NCI-H748 (cell line): ENCODE measurements around the gene CPXM2.

ENCODE experiments used
- DNase-seq: peaks from one replicate; lab custom pipeline; 2025; ENCODE audit not compliant: unreplicated experiment; lab: John Stamatoyannopoulos, UW

Gene CPXM2

DNA sequence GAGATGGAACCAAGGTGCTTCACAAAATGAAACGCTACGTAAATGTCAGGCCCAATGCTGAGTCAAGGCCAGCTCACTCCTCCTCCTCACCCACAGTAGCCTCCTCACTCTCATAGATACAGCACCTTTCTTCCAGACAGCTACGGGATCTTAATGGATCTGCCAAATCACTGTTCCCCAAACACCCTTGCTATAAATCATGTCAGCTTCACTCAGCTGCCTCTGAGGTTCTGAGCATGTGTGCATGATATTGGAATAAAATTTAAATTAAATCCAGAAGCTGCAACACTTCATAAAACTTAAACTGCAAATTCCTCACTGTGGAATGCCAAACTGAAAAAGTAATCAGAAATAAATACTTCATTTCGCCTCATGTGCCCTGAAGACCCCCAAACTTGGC, 14.7 kb upstream of the CPXM2 start:
- DNase-seq = no peak

DNA sequence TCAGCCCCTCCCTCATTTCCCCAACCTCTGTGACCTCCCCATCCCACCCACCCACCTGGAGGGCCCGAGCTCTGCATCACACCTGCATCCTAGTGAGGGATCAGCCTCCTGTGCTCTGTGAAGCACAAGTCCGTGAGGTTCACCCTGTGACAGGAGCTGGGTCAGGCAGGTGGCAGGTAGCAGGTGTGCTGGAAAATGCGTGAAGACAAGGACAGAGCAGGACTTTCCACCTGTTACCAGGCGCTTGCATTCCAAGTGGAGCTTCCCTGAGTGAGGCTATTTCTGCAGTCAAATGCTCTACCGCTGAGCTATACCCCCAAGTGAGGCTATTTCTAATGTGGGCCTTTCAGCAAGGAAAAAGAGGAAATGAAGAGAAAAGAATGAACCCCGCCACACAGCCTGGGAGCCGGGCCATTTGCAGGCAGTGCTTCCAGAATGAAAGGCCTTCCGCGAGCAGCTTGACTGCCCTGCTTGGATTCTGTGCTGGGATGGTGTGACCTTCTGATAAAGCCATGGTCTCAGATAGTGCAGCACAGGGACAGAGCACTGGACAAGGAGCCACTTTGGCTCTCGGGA, 13.3 kb upstream of the CPXM2 start:
- DNase-seq = no peak

DNA sequence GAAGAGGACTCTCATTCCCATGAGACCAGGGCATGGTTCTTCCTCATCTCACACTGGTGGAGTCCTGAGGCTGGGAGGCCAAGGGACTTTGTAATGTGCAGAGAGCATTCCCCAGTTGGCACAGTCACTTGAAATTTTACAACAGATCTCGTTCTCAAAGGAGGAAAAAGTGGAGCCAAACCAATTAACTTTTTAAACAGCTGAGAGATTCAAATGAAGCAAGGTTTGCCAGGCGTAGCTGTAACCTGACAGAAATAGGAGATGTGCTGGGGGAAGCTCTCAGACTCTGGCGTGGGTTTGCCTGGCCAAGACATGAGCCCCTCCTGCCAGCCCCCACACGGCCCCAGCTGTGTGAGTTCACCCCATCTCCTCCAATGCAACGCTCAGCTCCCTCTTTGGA, 12.0 kb upstream of the CPXM2 start:
- DNase-seq = no peak

DNA sequence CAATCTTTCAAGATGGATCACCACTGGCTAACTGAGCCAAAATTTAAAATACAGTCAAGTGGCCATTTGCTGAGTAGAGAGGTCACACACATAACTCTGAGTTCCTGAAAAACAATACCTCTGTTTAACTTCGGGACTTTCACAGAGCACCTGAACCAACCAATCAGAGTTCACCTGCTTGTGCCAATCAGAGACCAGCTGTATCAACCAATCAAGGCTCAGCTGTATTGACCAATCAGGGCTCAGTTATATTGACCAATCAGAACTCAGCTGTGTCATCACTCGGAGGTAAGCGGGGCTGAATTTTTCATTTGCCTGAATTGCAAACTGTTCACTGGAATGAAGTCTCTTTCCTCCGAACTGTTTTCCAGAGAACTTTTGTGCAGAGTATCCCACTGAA, 10.0 kb upstream of the CPXM2 start:
- no peak for DNase-seq

DNA sequence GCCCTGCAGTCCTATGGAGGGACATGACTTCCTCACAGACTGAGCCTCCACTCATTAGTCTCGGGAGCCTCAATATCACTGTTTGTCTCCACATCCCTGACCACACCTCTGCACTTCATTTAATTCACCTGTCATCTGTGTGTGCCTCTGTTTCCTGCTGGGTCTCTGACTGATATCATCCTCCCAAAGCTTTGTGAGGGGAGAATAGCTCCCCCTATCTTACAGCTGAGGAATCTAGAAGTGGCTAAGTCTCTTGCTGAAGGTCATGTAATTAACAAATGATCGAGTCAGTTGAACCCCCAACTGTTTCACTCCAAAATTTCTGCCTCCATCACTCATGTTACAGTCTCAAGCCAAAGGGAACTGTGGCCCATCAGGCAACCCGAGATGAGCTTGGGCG, 5.5 kb upstream of the CPXM2 start:
- DNase-seq = peak; percentile 29

DNA sequence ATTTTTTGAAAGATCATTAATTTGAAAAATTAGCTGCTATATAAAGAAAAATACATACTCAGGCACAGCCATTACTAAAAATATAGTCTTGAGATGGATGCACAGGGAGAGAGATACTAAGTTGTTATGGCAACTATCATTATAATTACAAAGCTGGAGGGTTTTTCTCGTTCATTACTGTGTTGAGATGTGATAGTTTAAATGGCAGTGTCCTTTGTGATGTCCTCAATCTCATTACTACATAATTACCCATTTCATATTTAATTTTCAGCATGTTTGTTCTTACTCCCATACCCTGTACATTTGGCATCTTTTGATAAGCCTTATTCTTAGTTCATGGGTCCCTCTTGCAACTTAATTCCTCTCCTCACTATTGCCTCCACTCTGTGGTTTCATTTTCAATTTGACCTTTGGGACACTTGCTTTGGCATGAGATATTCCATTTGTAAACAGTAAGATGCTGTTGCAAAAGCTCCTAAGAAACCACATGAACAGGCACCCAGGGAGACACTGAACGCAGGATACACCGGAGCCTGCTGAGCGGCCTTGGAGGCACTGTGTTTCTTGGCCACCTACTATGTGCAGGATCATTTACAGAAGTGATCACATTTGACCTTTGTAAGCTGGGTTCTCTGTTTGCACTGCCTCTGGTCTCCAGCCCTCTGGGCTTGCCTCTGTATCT, 4.8 kb upstream of the CPXM2 start:
- DNase-seq = peak; percentile 21

DNA sequence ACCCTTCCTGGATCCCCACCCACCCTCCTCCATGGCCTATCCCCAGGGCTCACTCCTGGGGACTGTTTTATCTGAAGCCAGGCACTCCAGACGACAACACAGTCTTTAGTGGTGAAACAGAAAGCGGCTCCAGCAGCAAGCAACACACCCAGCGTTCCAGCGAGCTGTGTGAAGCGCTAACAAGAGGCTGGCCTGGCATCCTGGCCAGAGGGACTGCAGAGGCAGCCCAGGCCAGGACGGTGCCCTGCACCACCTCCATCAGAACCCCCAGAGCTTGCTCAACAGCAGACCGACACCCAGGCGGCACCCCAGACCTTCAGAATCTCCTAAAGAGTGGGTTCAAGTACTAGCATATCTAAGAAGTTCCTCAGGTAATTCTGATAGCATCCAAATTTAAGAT, 2.0 kb upstream of the CPXM2 start:
- no peak for DNase-seq

DNA sequence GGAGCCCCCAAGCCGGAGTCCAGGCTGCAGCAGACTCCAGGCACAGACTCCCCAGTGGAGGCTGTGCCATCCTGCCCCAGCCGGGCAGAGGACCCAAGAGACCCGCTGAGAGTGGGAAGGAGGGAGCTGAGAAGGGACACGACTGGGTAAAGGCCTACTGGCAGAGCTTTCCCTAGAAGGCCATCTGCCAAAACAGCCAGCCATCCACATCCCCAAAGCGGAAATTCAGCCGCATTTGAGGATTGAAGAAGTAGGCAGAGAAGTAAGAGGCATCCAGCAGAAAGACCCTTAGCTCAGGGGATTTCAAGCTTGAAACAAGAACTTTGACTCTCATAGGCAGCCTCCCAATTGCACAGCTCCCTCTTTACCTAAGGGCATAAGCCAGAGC, 857 bp downstream of the CPXM2 start:
- no peak for DNase-seq

DNA sequence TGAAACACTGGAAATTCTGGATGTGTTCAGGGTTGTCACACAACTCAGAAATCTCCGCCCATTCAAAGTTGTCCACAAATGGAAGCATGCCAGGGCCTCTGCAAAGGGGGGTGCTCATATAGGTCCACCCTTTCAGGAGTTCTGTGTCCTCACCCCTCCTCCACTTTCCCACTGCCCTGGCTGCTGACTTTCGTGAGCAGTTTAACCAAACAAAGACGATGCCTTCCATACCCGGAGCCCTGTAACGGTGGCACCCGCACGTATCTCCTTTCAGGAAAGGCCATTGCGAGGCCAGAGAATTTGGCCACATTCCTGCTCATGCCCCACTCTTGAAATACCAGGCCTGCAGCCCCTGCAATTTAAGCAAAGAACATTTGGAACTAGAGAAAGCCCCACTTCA, 1.4 kb downstream of the CPXM2 start:
- DNase-seq = no peak

DNA sequence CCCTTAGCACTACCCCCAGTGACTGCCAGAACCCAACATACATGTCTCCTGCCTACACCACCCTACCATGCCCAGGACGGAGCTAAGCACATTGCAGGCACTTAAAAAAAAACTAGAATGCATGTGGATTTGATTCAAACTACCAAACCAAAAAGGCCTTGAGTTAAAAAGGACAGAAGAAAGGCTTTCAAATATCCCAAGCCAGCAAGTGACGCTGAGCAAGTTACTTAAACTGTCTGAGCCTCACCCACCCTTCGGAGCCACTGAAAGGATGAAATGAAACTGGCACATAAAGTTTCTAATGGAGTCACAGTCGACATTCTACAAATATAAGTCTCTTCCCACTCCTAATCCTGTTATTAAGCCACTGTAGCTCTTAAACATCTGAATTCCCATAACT, 1.8 kb downstream of the CPXM2 start:
- no peak for DNase-seq

DNA sequence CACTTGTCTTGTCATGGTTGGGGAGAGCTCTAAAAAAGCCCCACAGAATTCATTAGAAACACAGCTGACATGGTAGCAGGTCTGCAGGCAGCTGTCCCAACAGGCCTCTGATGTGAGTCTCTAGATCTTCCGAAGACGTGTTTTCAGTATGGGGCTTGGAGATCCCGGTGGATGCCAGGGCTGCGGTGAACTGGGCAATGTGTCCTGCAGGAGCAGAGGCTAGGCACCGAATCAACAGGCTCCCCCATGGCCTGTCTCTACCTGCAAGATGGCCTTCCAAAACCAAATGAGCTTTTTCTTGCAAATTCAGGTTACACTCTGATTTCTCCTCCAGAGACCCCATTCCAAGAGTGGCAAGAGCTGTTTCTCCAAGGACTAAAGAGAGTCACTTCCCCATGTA, 2.9 kb downstream of the CPXM2 start:
- no peak for DNase-seq

DNA sequence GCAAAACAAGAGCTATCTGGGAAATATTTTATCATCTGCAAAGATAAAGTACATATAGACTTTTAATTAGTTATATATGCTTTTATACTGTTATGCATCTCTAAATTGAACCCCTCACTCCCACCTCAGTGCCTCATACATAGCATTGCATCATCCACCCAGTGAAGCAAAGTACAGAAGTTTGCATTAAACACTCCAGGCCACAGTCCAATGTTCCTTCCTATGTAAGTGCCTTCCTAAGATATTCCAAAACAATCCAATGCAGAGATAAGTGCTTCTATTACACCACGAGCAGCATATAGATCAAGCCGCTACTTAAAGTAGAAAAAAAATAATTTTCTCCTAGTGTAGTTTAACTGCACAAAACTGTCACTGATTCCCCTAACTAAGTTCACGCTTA, 3.4 kb downstream of the CPXM2 start:
- DNase-seq = no peak

DNA sequence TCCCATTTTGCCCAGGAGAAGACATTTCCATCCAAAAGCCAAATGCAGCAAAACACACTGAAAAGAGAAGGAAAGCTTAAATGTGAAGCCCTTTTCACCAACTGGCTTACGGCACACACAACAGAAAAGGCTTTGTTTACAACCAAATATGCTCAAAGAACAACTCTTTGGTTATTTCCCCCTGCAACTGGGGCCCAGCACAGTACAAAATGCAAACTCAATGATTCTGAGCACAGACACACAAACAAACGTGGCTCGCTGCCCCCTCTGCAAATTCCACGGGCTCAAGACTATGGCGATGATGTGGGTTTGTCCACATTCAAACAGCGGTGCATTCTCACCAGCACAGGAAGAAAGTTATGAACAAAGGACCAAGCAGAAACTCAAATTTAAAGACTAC, 5.3 kb downstream of the CPXM2 start:
- no peak for DNase-seq

DNA sequence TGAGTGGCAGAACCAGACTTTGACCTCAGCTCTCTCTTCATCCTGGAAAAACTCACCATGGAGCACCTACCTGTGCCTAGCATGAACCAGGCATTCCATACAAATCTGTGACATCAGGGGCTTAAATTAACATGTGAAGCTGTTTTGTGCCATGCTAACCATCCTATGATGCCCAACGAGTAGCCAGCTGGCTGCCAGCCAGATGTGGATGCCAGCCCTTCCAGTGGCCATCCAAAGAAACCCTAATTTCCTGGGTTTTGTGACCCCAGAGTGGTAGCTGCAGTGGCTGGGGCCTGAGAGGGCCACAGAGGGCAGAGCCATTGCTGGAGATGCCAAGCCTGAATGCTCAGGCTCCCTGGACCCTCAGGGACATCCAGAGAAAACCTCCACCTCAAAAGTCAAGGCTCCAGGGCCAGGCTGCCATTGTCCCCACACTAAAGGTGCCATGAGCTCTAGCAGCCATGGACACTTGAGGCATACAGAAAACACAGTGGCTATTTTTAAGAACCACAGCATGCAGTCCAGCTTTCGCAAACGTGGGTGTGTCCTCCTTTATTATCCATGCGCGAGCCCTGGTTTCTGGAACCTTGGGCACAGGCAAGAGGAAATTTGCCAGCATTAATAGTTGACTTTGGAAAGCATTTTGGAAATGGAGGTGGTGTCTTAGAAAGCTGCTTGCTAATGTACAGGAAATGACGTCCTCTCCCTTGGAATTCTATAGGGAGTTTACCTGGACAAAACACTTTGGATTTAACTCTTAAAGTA, 6.0 kb downstream of the CPXM2 start:
- DNase-seq = peak; percentile 24

DNA sequence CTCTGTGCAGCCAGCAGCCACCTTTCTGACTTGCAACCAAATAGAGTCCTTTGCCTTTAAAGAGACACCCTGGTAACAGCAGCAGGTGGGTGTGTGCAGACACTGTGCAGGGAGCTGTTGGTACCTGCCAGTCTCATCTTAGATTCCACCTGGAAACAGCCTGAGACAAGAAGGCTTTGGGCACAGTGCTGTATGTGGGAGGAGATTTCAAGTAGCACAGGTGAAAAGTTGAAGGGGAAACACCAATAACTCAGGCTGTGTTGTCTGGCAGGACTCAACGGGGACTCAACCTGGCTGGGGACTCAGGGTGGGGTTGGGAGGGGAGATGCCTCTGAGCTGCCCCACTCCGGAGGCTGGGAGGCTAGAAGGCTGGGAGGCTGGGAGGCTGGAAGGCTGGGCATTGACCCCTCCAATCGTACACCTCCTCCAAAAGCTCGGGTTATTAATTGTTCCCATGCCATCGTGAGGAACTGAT, 6.7 kb downstream of the CPXM2 start:
- no peak for DNase-seq

DNA sequence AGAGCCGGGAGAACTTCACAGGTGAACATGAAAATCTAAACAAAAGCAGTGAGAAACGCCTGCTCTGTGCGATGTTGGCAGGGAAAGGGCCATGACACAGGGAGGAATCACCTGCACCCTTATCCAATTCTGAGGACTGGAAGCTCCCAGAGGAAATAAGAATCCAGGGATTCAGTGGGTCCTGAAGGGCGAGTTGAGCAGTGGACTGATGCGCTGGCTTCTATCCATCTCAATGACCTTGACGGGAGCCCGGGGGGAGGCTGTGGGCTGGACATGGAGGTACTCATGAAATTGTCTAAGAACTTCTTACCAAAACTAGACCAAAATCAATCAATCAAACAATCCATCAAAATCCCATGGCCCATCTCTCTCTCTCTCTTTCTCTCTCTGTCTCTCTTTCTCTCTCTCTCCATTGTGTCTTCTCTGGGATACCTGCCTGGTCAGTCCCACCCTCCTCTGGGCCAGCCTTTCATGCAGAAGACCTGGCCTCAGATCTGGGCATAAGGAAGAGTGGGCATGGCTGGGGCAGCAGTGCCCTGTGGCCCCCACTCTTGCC, 7.2 kb downstream of the CPXM2 start:
- DNase-seq = no peak

DNA sequence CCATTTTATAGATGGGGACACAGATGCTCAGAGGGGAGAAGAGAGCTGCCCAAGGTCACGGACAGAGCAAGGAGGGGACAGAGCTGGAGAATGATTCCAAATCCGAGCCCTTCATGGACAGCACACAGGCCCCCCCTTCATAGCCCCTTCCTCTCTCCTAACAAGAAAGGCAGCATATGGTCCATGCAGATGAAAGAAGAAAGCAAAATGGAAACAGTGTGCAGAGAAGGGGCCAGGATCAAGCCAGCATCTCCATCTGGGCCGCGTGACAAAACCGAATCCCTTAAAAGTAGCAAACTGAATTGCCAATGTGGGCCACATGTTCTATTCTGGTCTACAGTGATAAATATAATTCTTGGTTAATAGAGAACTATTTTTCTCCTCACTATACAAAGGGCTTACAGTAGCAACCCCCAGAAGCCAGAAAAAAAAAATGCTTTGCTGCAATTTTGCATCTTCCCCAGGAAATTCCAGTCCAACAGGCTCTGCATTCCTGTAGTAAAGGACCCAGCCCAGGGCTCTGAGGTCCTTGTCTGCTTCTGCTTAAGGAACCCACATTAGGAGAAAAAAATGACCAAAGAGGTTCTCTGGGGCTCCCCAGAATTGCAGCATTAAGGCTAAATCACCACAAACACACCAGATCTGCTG, 7.8 kb downstream of the CPXM2 start:
- DNase-seq = no peak

DNA sequence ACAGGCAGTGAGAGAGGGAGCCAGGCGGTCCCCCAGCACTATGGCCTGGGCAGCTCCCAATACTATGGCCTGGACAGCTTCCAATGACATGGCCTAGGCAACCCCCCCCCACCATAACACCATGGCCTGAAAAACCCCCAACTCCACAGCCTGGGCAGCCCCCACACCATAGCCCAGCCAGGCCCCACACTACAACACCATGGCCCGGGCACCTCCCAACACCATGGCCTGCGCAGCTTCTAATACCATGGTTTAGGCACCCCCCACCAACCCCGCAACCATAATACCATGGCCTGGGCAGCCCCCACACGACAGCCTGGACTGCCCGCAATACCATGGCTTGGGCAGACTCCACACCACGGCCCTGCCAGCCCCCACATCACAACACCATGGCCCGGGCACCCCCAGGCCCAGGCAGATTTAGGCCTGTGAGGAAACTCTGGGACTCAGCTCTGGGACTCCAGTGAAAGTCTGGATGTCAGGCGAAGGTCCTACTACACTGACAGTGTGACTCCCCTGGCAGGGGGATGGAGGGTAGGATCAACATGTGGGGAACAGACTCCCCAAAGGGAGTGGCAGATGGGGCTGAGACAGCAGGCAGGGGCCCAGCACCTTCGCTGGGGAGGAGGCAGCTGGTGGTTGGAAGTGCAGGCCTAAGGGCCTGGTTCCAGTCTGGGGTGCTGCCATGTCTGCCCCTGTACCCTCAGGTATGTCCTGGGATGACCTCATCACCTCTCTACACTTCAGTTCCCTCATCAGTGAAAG, 8.7 kb downstream of the CPXM2 start:
- DNase-seq = no peak

DNA sequence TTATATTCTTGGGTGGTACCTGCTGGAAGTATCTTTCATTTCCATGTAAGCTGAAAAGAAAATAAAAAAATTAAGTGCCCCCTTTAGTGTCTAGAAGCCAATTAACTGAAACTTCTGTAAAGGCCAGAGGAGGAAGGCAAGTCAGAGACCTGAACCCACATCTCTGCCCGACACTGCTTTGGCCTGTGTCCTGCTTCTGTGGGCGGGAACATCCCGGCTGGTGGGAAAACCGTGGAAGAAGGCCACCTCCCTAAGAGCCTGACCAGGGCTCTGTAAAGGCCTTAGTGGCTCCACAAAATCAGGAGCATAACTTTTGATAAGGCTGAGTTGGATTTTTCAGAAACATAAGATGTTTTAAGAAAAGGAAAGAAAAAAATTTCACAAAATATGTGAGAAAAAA, 9.4 kb downstream of the CPXM2 start:
- DNase-seq = no peak

DNA sequence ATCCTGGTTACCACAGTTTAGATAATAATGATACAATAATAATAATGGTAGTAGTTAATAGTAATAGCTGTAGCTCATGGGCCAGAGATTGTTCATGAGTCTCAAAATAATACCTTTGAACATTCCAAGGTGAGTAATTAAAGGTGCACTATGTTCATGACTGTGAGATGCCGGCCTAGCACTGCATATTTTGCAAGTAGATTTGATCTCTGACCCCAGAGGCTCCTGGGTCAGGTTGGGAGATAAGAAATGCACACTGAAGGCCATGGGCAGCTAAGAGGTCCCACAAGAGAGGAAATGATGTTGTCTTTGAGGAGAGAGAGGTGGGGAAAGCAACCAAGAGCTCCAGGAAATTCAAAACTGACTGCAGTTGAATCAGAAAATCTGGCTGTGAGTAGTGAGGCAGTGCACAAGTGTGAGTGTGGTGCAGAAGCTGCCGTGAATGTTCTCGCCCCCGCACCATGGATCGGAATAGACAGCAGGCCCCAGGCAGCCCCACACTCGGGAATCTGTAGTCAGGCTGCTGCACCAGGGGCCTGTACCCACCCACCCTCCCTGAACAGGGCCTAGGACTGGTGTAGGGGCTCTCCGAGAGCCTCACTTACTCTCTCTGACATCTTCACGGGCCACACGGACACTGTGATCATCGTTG, 11.9 kb downstream of the CPXM2 start:
- DNase-seq = no peak
